A549 (cell line): Measurements from ENCODE around the gene UBE2L5. TPM values are rescaled to one million over a fixed set of nuclear protein-coding genes. Genes with fewer than 3 reads are reported as not detected.

Experiments used
- ATAC-seq, 2 experiments: fragments of 200-7000 bp in 1 of 2; fragments of >200 bp in 1 of 2; cut with Nextera tagmentation in 1 of 2; cut with Tn5 transposase in 1 of 2; 3 replicates each; pipeline versions ENCODE4 v1.8.0 to v1.9.1; 2018 to 2020; ENCODE audit warnings: mild to moderate bottlenecking in 1 of 2, moderate library complexity in 1 of 2
- CTCF ChIA-PET: fragments of 300-600 bp; sonication (Branson Sonifier 250); formaldehyde crosslinking; extraction: SDS; loops from one replicate; lab custom pipeline; 2021; ENCODE audit warnings: antibody characterized with exemption, inconsistent platforms; lab: Yijun Ruan, JAX
- POLR2A ChIA-PET: fragments of 350-600 bp; formaldehyde crosslinking; extraction: SDS; loops from one replicate; lab custom pipeline; 2021; ENCODE audit warnings: antibody characterized with exemption, inconsistent platforms; lab: Yijun Ruan, JAX
- DNase-seq, 2 experiments: peaks; one replicate each; pipeline versions ENCODE4 v3.0.0 to v3.0.0-alpha.2; 2011 to 2016; ENCODE audit warnings: low read depth in 1 of 2, low spot score in 1 of 2
- FAIRE-seq: peaks from 2 replicates; lab custom pipeline; 2011; peaks lifted over from hg19 to GRCh38; lab: Jason Lieb, UNC
- H3K27ac ChIP-seq, 2 experiments: fragments of >200 bp; sonication (Bioruptor Twin); formaldehyde crosslinking; 3 replicates each; pipeline ENCODE4 v1.5.1; 2016 to 2017
- H3K4me1 ChIP-seq: fragments of >200 bp; sonication (Bioruptor Twin); formaldehyde crosslinking; 3 replicates; pipeline ENCODE4 v1.6.1; 2016
- H3K4me2 ChIP-seq: fragments of >200 bp; sonication (Bioruptor Twin); formaldehyde crosslinking; 3 replicates; pipeline ENCODE4 v1.6.1; 2016
- H3K4me3 ChIP-seq: fragments of >200 bp; sonication (Bioruptor Twin); formaldehyde crosslinking; 3 replicates; pipeline ENCODE4 v1.5.1; 2016
- H3K9me3 ChIP-seq: fragments of >200 bp; sonication (Bioruptor Twin); formaldehyde crosslinking; 3 replicates; pipeline ENCODE4 v1.6.1; 2016
- BHLHE40 ChIP-seq: IDR thresholded peaks from 2 replicates; pipeline ENCODE4 v1.6.1; 2012; ENCODE audit warnings: low read depth, low read length, inconsistent platforms
- CEBPB ChIP-seq, 2 experiments: fragments of >200 bp in 1 of 2; sonication (Bioruptor Twin) in 1 of 2; formaldehyde crosslinking in 1 of 2; IDR thresholded peaks; 2 replicates each; pipeline ENCODE4 v1.6.1; 2012 to 2016
- FOSB ChIP-seq: fragments of 250-450 bp; sonication (Bioruptor Pico); IDR thresholded peaks from 2 replicates; pipeline ENCODE4 v1.5.0; 2020; ENCODE audit warnings: mild to moderate bottlenecking, moderate library complexity
- FOSL2 ChIP-seq, 2 experiments: fragments of 450-650 bp in 1 of 2; fragments of >200 bp in 1 of 2; sonication (Bioruptor Twin) in 1 of 2; formaldehyde crosslinking; IDR thresholded peaks; 2 replicates each; pipeline versions ENCODE4 v1.5.0 to v1.6.1; 2016 to 2020; ENCODE audit warnings: mild to moderate bottlenecking in 1 of 2, moderate library complexity in 1 of 2
- FOXS1 ChIP-seq: fragments of 250-450 bp; sonication (Bioruptor Pico); IDR thresholded peaks from 2 replicates; pipeline ENCODE4 v1.5.0; 2020; ENCODE audit warnings: mild to moderate bottlenecking, moderate library complexity
- HEYL ChIP-seq: fragments of 250-450 bp; sonication (Bioruptor Pico); IDR thresholded peaks from 2 replicates; pipeline ENCODE4 v1.8.0; 2021; ENCODE audit warnings: mild to moderate bottlenecking, moderate library complexity
- HOXA7 ChIP-seq: fragments of 250-450 bp; sonication (Bioruptor Pico); IDR thresholded peaks from 2 replicates; pipeline ENCODE4 v1.5.0; 2020; ENCODE audit warnings: mild to moderate bottlenecking, moderate library complexity
- HOXB5 ChIP-seq: fragments of 250-450 bp; sonication (Bioruptor Pico); IDR thresholded peaks from 2 replicates; pipeline ENCODE4 v1.5.0; 2020; ENCODE audit warnings: mild to moderate bottlenecking, moderate library complexity
- JUN ChIP-seq, 2 experiments: fragments of >200 bp; sonication (Bioruptor Twin); formaldehyde crosslinking; IDR thresholded peaks; 2 replicates in 1 of 2; 3 replicates in 1 of 2; pipeline ENCODE4 v1.6.1; 2016 to 2017
- KDM1A ChIP-seq: fragments of 200-600 bp; sonication (generic); IDR thresholded peaks from 2 replicates; pipeline ENCODE4 v1.6.1; 2016; ENCODE audit warnings: low read depth, mild to moderate bottlenecking
- MAFK ChIP-seq: fragments of 450-650 bp; IDR thresholded peaks from 2 replicates; pipeline ENCODE4 v1.6.1; 2014; ENCODE audit not compliant: partially characterized antibody
- MAZ ChIP-seq: fragments of 150-350 bp; IDR thresholded peaks from 2 replicates; pipeline ENCODE4 v1.6.1; 2014; ENCODE audit warnings: antibody characterized with exemption, low read depth, low read length, borderline replicate concordance
- MYC ChIP-seq: IDR thresholded peaks from 2 replicates; pipeline ENCODE4 v1.6.1; 2012; ENCODE audit warnings: mild to moderate bottlenecking, inconsistent platforms, low read length, improper control_type of control experiment, borderline replicate concordance
- NFE2L2 ChIP-seq: fragments of 150-350 bp; conservative IDR thresholded peaks from 2 replicates; pipeline ENCODE4 v1.6.1; 2014; ENCODE audit warnings: low read length
- NPAS2 ChIP-seq: fragments of 250-450 bp; sonication (Bioruptor Pico); IDR thresholded peaks from 2 replicates; pipeline ENCODE4 v1.8.0; 2022; ENCODE audit warnings: mild to moderate bottlenecking, moderate library complexity, borderline replicate concordance
- NR3C1 ChIP-seq: fragments of >200 bp; sonication (Bioruptor Twin); formaldehyde crosslinking; IDR thresholded peaks from 3 replicates; pipeline ENCODE4 v1.6.1; 2017
- POLR2A ChIP-seq: IDR thresholded peaks from 2 replicates; pipeline ENCODE4 v1.6.1; 2012; ENCODE audit warnings: mild to moderate bottlenecking, low read length
- POLR2AphosphoS2 ChIP-seq: conservative IDR thresholded peaks from 2 replicates; pipeline ENCODE4 v1.6.1; 2012; ENCODE audit warnings: low read length, improper control_type of control experiment, inconsistent platforms
- RAD21 ChIP-seq, 2 experiments: fragments of >200 bp in 1 of 2; sonication (Bioruptor Twin) in 1 of 2; formaldehyde crosslinking in 1 of 2; IDR thresholded peaks in 1 of 2; conservative IDR thresholded peaks in 1 of 2; 2 replicates in 1 of 2; 3 replicates in 1 of 2; pipeline ENCODE4 v1.6.1; 2012 to 2018; ENCODE audit warnings: inconsistent platforms in 1 of 2
- RARB ChIP-seq: fragments of 250-450 bp; sonication (Bioruptor Pico); IDR thresholded peaks from 2 replicates; pipeline ENCODE4 v1.8.0; 2021; ENCODE audit warnings: mild to moderate bottlenecking, moderate library complexity
- RFX5 ChIP-seq: fragments of 450-650 bp; IDR thresholded peaks from 2 replicates; pipeline ENCODE4 v1.7.1; 2014; ENCODE audit warnings: antibody characterized with exemption, mild to moderate bottlenecking, moderate library complexity
- SMC3 ChIP-seq: fragments of >200 bp; sonication (Bioruptor Twin); formaldehyde crosslinking; IDR thresholded peaks from 3 replicates; pipeline ENCODE4 v1.6.1; 2018; ENCODE audit warnings: inconsistent platforms
- TFCP2L1 ChIP-seq: fragments of 250-450 bp; sonication (Bioruptor Pico); IDR thresholded peaks from 2 replicates; pipeline ENCODE4 v1.5.0; 2021; ENCODE audit warnings: mild to moderate bottlenecking
- TP53 ChIP-seq: fragments of 250-450 bp; sonication (Bioruptor Pico); IDR thresholded peaks from 2 replicates; pipeline ENCODE4 v1.5.0; 2021; ENCODE audit warnings: mild to moderate bottlenecking, moderate library complexity
- ZSCAN20 ChIP-seq: fragments of 250-450 bp; sonication (Bioruptor Pico); IDR thresholded peaks from 2 replicates; pipeline ENCODE4 v1.8.0; 2022; ENCODE audit warnings: mild to moderate bottlenecking, moderate library complexity
- WGBS: methylation state at CpG from one replicate; pipeline ENCODE4 v1.1.6; 2017; ENCODE audit errors: missing lambda C conversion rate; 5-methylcytosine and 5-hydroxymethylcytosine counted together
- polyA plus RNA-seq, 4 experiments: library from polyadenylated mRNA; depleted of rRNA in 3 of 4; stranded (reverse); fragments of >200 nt; fragmentation: RNase III in 1 of 4; extraction: RNeasy Plus Mini Kit Qiagen cat#74134 plus additional on column Dnase treatment in 1 of 4; gene quantifications; 2 replicates in 3 of 4; 3 replicates in 1 of 4; pipeline ENCODE4 v1.2.3, GENCODE V29; 2011 to 2017
- TF ChIP-seq, protein P1 (sequence below): fragments of >200 bp; sonication (Bioruptor Twin); formaldehyde crosslinking; IDR thresholded peaks from 2 replicates; pipeline ENCODE4 v1.6.1; 2016
- TF ChIP-seq, protein P2 (sequence below): fragments of 450-650 bp; IDR thresholded peaks from 2 replicates; pipeline ENCODE4 v1.6.1; 2014; ENCODE audit warnings: antibody characterized with exemption
- TF ChIP-seq, protein P3 (sequence below): fragments of 250-450 bp; sonication (Bioruptor Pico); IDR thresholded peaks from 2 replicates; pipeline ENCODE4 v1.5.0; 2021; ENCODE audit warnings: mild to moderate bottlenecking, moderate library complexity, borderline replicate concordance

UBE2L5 gene
- polyA plus RNA-seq, 2 of the 4 experiments (the other 2 are of a cell fraction) = 0.31 TPM; not detected in 1

GRCh38 chr13:30376426-30377311 is 45.6 kb upstream of the UBE2L5 start:
- Histone ChIP-seq H3K4me2 (no peak overlapping the region), H3K9me3 (no peaks in the 10 kb centered on the region), H3K4me3 (no peak overlapping the region), H3K27ac (no peak overlapping the region), H3K4me1 (no peaks in the 10 kb centered on the region)
- ChIA-PET CTCF (interaction anchor here (0.7 kb wide), 1 partner anchor 9 kb away, joined by 3 read pairs; no protein-coding TSS in a partner anchor), POLR2A (no interaction called here)
- DNase-seq = no peak
- FAIRE-seq = no peak
- 57% methylated on average over 5 of the region's 5 CpGs for WGBS
- no peak for TF ChIP-seq SMC3
- TF ChIP-seq NPAS2 (CRISPR knock-in tag) = no peak
- TF ChIP-seq TP53 = no peak
- TF ChIP-seq MAZ = no peak
- TF ChIP-seq KDM1A = no peak
- no peak for TF ChIP-seq RARB
- TF ChIP-seq JUN (IDR thresholded peaks at IDR 0.05) = no peak
- TF ChIP-seq RFX5 = no peak
- TF ChIP-seq, protein P1, sequence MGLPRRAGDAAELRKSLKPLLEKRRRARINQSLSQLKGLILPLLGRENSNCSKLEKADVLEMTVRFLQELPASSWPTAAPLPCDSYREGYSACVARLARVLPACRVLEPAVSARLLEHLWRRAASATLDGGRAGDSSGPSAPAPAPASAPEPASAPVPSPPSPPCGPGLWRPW = no peak
- no peak for TF ChIP-seq FOXS1 (CRISPR knock-in tag)
- TF ChIP-seq CEBPB (IDR thresholded peaks at IDR 0.05) = no peak
- no peak for TF ChIP-seq POLR2A
- TF ChIP-seq TFCP2L1 (CRISPR knock-in tag) = no peak
- TF ChIP-seq, protein P2, sequence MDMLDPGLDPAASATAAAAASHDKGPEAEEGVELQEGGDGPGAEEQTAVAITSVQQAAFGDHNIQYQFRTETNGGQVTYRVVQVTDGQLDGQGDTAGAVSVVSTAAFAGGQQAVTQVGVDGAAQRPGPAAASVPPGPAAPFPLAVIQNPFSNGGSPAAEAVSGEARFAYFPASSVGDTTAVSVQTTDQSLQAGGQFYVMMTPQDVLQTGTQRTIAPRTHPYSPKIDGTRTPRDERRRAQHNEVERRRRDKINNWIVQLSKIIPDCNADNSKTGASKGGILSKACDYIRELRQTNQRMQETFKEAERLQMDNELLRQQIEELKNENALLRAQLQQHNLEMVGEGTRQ = no peak
- no peak for TF ChIP-seq ZSCAN20 (CRISPR knock-in tag)
- no peak for TF ChIP-seq RAD21 (conservative IDR thresholded peaks at IDR 0.05 in 1 of 2, IDR thresholded peaks at IDR 0.05 in 1 of 2)
- no peak for TF ChIP-seq NR3C1
- no peak for ATAC-seq

DNA sequence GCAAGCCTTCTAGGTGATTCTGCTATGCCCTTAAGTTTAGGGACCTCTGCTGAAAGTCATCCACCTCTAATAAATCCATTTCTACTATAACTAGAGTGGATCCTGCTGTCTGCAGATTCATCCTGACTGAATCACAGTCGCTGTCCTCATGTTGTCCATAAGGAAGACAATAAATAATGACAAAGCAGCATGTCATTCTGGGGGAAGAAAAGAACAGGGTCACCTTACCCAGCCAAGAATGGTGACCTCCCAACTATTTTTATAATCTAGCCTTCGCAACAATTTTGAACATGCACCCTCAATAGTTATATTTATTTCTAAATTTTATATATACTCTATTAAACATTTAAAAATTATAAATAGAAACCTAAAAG is 45.0 kb upstream of the UBE2L5 start:
- TF ChIP-seq MAFK (no peak), POLR2AphosphoS2 (no peak), HEYL (no peak), HOXA7 (CRISPR knock-in tag) (no peak), NPAS2 (CRISPR knock-in tag) (no peak), BHLHE40 (no peak), NFE2L2 (no peak), HOXB5 (CRISPR knock-in tag) (no peak), FOXS1 (CRISPR knock-in tag) (no peak), MYC (no peak), FOSB (CRISPR knock-in tag) (no peak), FOSL2 (IDR thresholded peaks at IDR 0.05) (no peak), FOSL2 (CRISPR knock-in tag; IDR thresholded peaks at IDR 0.05) (no peak)
- TF ChIP-seq, protein P3, sequence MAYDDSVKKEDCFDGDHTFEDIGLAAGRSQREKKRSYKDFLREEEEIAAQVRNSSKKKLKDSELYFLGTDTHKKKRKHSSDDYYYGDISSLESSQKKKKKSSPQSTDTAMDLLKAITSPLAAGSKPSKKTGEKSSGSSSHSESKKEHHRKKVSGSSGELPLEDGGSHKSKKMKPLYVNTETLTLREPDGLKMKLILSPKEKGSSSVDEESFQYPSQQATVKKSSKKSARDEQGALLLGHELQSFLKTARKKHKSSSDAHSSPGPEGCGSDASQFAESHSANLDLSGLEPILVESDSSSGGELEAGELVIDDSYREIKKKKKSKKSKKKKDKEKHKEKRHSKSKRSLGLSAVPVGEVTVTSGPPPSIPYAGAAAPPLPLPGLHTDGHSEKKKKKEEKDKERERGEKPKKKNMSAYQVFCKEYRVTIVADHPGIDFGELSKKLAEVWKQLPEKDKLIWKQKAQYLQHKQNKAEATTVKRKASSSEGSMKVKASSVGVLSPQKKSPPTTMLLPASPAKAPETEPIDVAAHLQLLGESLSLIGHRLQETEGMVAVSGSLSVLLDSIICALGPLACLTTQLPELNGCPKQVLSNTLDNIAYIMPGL (CRISPR knock-in tag) = no peak
- TF ChIP-seq, protein P1 = no peak
- ATAC-seq (no peak), FAIRE-seq (no peak), DNase-seq (no peak)
- Histone ChIP-seq H3K4me1 (no peaks in the 10 kb centered on the region), H3K4me2 (no peak overlapping the region), H3K4me3 (no peak overlapping the region), H3K27ac (no peak overlapping the region), H3K9me3 (no peaks in the 10 kb centered on the region)
- 75% methylated on average over 2 of the region's 2 CpGs for WGBS
- CTCF ChIA-PET = no interaction called here
- POLR2A ChIA-PET = no interaction called here
